Hepatocyte (in vitro differentiated cells): ENCODE measurements around the gene VGLL4.

Experiments
- EZH2 ChIP-seq: fragments of 200-600 bp; sonication (generic); IDR thresholded peaks from 2 replicates; pipeline ENCODE4 v1.6.1; 2016; ENCODE audit warnings: antibody characterized with exemption, mild to moderate bottlenecking, borderline replicate concordance
- EZH2phosphoT487 ChIP-seq: fragments of 200-600 bp; sonication (generic); IDR thresholded peaks from one replicate; pipeline ENCODE4 v1.6.1; 2018; ENCODE audit warnings: antibody characterized with exemption, mild to moderate bottlenecking, low read depth, moderate library complexity; ENCODE audit not compliant: unreplicated experiment, severe bottlenecking
- TF ChIP-seq, protein P1 (sequence below): fragments of 200-600 bp; sonication (generic); IDR thresholded peaks from 2 replicates; pipeline ENCODE4 v1.5.1; 2016; ENCODE audit warnings: antibody characterized with exemption, mild to moderate bottlenecking; ENCODE audit not compliant: poor library complexity

DNA sequence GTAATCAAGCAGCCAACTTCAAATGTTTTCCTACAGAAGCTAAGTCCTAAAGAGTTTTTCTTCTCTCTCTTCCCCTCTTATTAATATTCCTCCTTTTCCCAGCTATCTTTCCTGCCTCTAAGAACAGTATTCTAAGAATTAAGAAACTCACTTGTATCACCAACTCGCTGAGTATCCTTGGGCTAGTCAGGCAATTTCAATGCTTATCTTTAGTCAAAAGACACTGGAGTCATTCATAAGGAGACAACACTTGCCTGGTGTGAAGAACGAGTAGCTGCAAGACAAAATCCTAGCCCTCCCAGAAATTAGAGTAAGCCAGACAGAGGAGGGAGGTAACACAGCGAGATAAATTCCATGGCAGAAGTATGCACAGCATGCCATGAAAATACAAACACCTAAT is 10.7 kb downstream of the VGLL4 start:
- TF ChIP-seq, protein P1, sequence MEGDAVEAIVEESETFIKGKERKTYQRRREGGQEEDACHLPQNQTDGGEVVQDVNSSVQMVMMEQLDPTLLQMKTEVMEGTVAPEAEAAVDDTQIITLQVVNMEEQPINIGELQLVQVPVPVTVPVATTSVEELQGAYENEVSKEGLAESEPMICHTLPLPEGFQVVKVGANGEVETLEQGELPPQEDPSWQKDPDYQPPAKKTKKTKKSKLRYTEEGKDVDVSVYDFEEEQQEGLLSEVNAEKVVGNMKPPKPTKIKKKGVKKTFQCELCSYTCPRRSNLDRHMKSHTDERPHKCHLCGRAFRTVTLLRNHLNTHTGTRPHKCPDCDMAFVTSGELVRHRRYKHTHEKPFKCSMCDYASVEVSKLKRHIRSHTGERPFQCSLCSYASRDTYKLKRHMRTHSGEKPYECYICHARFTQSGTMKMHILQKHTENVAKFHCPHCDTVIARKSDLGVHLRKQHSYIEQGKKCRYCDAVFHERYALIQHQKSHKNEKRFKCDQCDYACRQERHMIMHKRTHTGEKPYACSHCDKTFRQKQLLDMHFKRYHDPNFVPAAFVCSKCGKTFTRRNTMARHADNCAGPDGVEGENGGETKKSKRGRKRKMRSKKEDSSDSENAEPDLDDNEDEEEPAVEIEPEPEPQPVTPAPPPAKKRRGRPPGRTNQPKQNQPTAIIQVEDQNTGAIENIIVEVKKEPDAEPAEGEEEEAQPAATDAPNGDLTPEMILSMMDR = no peak
- TF ChIP-seq EZH2 (no peak), EZH2phosphoT487 (no peak)
